Heart right ventricle (tissue), 16 donors: ENCODE data around the gene CCT7. TPM values are rescaled to one million over a fixed set of nuclear protein-coding genes. Genes with fewer than 3 reads are reported as not detected.
A peak's percentile ranks its signal among the peaks of the same experiment; 100 is the strongest.

Source experiments
- ATAC-seq, 8 donors: fragments of 200-7000 bp; cut with Tn5 transposase; one replicate each; pipeline ENCODE4 v1.9.1; 2020; ENCODE audit warnings: mild to moderate bottlenecking in 8 of 8, moderate library complexity in 8 of 8, moderate number of reproducible peaks in 1 of 8
- DNase-seq, 2 donors: peaks; one replicate each; pipeline ENCODE4 v3.0.0-alpha.2; 2020
- H3K27ac ChIP-seq, 10 donors: fragments of 200-600 bp; sonication (generic) in 2 of 10; one replicate each; pipeline versions ENCODE4 v1.5.0 to v1.8.0; 2020 to 2022; ENCODE audit warnings: mild to moderate bottlenecking in 3 of 10
- H3K27me3 ChIP-seq, 7 donors: fragments of 200-600 bp; one replicate each; pipeline ENCODE4 v1.8.0; 2021 to 2022; ENCODE audit warnings: mild to moderate bottlenecking in 2 of 7
- H3K36me3 ChIP-seq, 9 donors: fragments of 200-600 bp; sonication (generic) in 1 of 9; one replicate each; pipeline versions ENCODE4 v1.5.0 to v1.8.0; 2020 to 2022; ENCODE audit warnings: mild to moderate bottlenecking in 2 of 9
- H3K4me1 ChIP-seq, 9 donors: fragments of 200-600 bp; sonication (generic) in 1 of 9; one replicate each; pipeline versions ENCODE4 v1.5.0 to v1.8.0; 2020 to 2022; ENCODE audit warnings: mild to moderate bottlenecking in 4 of 9
- H3K4me3 ChIP-seq, 10 donors: fragments of 200-600 bp; sonication (generic) in 2 of 10; one replicate each; pipeline versions ENCODE4 v1.5.0 to v1.8.0; 2020 to 2022; ENCODE audit warnings: mild to moderate bottlenecking in 7 of 10, moderate library complexity in 2 of 10
- H3K9me3 ChIP-seq, 11 donors: fragments of 200-600 bp in 10 of 11; sonication (generic) in 2 of 11; one replicate each; pipeline versions ENCODE4 v1.5.0 to v1.8.0; 2013 to 2022; ENCODE audit warnings: mild to moderate bottlenecking in 2 of 11, control low read depth in 1 of 11, moderate library complexity in 1 of 11
- WGBS, 2 donors: extraction: QIAGEN DNeasy Blood & Tissue Kit; methylation state at CpG; one replicate each; pipeline ENCODE4 v1.1.7; 2013; ENCODE audit warnings: inconsistent platforms in 1 of 2; 5-methylcytosine and 5-hydroxymethylcytosine counted together
- intact Hi-C, 10 donors: fragments of 100-400 bp; cut with DNase I; formaldehyde crosslinking; loops; one replicate each; pipeline versions ENCODE4 v1.11.1 to v1.14.2; 2022
- polyA plus RNA-seq, 2 donors: library from polyadenylated mRNA; stranded (reverse); fragments of 200-250 nt; gene quantifications; one replicate each; pipeline ENCODE4 v1.2.3, GENCODE V29; 2013
- total RNA-seq, 10 donors: library from RNA; stranded (reverse); fragmentation: NEBNext Ultra II Directional in 3 of 10; extraction: Animal tissue kit (Norgen Biotek cat#: 25700) in 3 of 10; gene quantifications; one replicate each; pipeline versions ENCODE4 v1.2.1 to v1.2.4, GENCODE V29; 2021 to 2023
- TF ChIP-seq, protein P1 (sequence below), 9 donors: fragments of 200-600 bp; sonication (generic) in 2 of 9; IDR thresholded peaks; one replicate each; pipeline versions ENCODE4 v1.5.0 to v1.8.0; 2021 to 2022; ENCODE audit warnings: antibody characterized with exemption in 9 of 9, mild to moderate bottlenecking in 5 of 9, moderate library complexity in 1 of 9
- donor health status: Arrhythmogenic right ventricular cardiomyopathy.
- donor health status: ischemic (EF 13 %, LVEDD 7.1; RV severe dilation, severe dysfunction).
- donor health status: healthy with polysubstance abuse.
- donor health status: DM: no; HTN: yes; CAD: no.
- donor health status: DM: no; HTN: no; CAD: no.
- donor health status: ischemic (EF 25% LVEDD 6.9; RV normal size, moderate dysfunction).
- donor health status: ischemic (EF 25% LVEDD 5.7; RV mildly dilated, moderate dysfunction).
- donor health status: healthy.
- donor health status: DM: yes; HTN: yes; CAD: no.
- donor health status: Ischemic cardiomyopathy.
- donor health status: ischemic (EF 35%, LVEDD 5.7; RV mildly dilated, moderate dysfunction).
- donor health status: nonischemic (EF 11% LVEDD 7.7; RV severe dilation, severe dysfunction).
- donor health status: DM: yes; HTN: yes; CAD: no.
- donor health status: PGD.
- donor health status: ischemic (EF 29% LVEDD 5.4; RV normal size, mild dysfunction).
- donor health status: nonischemic (EF 23%, LVEDD 6.1; RV moderate dilation, normal function).

CCT7 gene
- total and polyA plus RNA-seq, 12 donors, result 162 to 332 (median 180) TPM

DNA sequence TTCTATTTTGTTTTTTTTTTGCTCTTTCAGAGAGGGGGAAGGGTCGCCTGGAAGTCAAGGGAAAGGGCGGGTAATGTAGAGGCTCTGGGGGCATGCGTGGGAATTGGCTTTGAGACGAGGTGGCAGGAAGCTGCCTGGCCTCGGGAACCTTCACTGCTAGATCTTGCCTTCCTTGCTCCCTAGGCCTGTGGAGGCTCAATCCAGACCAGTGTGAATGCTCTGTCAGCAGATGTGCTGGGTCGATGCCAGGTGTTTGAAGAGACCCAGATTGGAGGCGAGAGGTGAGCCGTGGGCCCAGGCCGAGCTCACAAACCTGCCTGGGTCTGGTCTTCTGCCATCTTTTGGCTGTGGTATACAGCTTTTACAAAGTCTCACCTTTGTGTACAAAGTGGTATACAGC is 15.5 kb downstream of the CCT7 start:
- DNase-seq, result no peak
- H3K9me3 ChIP-seq, result no peaks in the 10 kb centered on the region
- H3K27ac ChIP-seq, result no peak overlapping the region
- peaks cover 0 to 3% (median 0%) of the 10 kb centered on the region in 9 donors for H3K4me1 ChIP-seq
- TF ChIP-seq, protein P1, sequence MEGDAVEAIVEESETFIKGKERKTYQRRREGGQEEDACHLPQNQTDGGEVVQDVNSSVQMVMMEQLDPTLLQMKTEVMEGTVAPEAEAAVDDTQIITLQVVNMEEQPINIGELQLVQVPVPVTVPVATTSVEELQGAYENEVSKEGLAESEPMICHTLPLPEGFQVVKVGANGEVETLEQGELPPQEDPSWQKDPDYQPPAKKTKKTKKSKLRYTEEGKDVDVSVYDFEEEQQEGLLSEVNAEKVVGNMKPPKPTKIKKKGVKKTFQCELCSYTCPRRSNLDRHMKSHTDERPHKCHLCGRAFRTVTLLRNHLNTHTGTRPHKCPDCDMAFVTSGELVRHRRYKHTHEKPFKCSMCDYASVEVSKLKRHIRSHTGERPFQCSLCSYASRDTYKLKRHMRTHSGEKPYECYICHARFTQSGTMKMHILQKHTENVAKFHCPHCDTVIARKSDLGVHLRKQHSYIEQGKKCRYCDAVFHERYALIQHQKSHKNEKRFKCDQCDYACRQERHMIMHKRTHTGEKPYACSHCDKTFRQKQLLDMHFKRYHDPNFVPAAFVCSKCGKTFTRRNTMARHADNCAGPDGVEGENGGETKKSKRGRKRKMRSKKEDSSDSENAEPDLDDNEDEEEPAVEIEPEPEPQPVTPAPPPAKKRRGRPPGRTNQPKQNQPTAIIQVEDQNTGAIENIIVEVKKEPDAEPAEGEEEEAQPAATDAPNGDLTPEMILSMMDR (IDR thresholded peaks at IDR 0.05), result no peak
- 40 to 55% methylated on average over 9 of the region's 9 CpGs for WGBS, 2 donors
- H3K4me3 ChIP-seq, result no peak overlapping the region
- peak in 1 of 8 donors; percentile 24 for ATAC-seq
- H3K27me3 ChIP-seq, result no peaks in the 10 kb centered on the region
- peaks cover 5 to 100% (median 91%) of the 10 kb centered on the region in 9 donors for H3K36me3 ChIP-seq
- intact Hi-C loops, result no loop called here

DNA sequence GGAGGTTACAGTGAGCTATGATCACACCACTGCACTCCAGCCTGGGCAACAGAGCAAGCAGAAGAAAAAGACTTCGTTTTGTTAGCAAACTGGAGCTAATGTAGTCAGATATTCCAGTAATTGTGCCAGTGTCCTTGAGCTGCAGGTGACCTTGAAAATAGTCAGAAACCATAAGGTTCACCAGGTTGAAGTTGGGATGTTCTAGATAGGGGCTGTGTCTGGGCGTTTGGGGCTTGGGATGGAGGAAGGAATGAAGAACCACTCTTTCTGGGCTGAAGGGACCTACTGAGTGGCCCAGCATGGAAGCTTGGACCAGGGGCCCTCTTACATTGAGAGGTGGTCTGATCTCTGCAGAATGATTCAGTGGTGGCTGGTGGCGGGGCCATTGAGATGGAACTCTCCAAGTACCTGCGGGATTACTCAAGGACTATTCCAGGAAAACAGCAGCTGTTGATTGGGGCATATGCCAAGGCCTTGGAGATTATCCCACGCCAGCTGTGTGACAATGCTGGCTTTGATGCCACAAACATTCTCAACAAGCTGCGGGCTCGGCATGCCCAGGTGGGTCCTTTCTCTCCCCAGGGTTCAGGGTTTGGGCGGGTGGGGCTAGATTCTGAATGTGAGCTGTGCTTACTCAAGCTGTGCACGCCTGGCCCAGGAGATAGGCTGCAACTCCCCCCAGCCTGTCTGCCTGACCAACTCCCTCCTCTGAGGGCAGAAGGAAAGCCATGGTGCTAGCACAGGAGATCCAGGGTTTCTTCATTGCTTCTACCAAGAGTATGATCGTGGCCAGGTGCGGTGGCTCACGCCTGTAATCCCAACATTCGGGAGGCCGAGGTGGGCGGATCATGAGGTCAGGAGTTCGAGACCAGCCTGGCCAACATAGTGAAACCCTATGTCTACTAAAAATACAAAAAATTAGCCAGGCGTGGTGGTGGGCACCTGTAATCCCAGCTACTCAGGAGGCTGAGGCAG is 17.1 kb downstream of the CCT7 start:
- intact Hi-C loops, result no loop called here
- TF ChIP-seq, protein P1 (IDR thresholded peaks at IDR 0.05), result no peak
- peaks cover 0 to 3% (median 0%) of the 10 kb centered on the region in 9 donors for H3K4me1 ChIP-seq
- ATAC-seq, result no peak
- no peaks in the 10 kb centered on the region for H3K9me3 ChIP-seq
- WGBS, 2 donors, result 90 to 92% methylated on average over 17 of the region's 17 CpGs
- H3K27me3 ChIP-seq, result no peaks in the 10 kb centered on the region
- peaks cover 5 to 91% (median 77%) of the 10 kb centered on the region in 9 donors for H3K36me3 ChIP-seq
- H3K4me3 ChIP-seq, result no peak overlapping the region
- no peak overlapping the region for H3K27ac ChIP-seq
- no peak for DNase-seq

DNA sequence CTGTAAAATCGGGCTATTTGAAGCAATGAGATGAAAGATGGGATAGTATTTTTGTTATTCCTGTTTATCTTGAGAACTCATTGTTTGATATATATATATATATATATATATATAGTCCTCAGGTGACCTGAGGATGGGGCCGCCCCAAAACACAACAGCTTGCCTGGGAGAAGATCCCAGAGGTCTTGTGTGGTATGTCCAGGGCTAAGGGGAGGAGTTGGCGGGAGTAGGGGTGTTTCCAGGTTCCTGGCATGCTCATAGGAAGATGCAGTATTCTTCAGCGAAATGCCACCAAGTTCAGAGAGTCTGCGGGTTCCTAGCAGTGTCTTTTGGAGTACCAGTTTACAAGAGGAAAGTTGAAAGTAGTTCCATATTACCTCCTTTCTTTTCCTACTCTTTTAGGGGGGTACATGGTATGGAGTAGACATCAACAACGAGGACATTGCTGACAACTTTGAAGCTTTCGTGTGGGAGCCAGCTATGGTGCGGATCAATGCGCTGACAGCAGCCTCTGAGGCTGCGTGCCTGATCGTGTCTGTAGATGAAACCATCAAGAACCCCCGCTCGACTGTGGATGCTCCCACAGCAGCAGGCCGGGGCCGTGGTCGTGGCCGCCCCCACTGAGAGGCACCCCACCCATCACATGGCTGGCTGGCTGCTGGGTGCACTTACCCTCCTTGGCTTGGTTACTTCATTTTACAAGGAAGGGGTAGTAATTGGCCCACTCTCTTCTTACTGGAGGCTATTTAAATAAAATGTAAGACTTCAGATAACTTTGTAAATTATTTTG is 18.3 kb downstream of the CCT7 start:
- Histone ChIP-seq H3K36me3 (peaks cover 5 to 78% (median 64%) of the 10 kb centered on the region in 9 donors), H3K9me3 (no peaks in the 10 kb centered on the region), H3K27ac (no peak overlapping the region), H3K4me3 (no peak overlapping the region), H3K27me3 (no peaks in the 10 kb centered on the region), H3K4me1 (peaks cover 0 to 3% (median 0%) of the 10 kb centered on the region in 9 donors)
- 89 to 90% methylated on average over 17 of the region's 17 CpGs for WGBS, 2 donors
- TF ChIP-seq, protein P1 (IDR thresholded peaks at IDR 0.05), result no peak
- intact Hi-C loops, result no loop called here
- ATAC-seq (no peak), DNase-seq (no peak)

DNA sequence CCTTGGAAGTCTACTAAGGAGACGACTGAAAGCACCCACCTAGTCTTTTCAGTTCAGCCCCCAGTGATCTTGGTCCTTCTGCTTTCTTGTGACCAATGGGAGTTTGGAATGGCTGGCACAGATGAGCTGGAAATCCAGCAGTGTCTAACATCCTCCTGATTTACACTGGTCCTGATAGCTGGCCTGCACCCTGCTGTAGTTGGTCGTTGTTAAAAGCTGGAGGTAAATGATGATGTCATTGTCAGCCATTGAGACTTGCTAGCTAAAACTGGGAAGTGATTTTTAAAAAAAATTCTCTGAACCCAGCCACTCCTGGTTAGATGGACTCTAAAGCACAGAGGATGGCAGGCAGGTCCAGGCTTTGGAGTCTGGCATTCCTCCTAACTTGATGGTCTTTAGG is 19.3 kb downstream of the CCT7 start:
- TF ChIP-seq, protein P1 (IDR thresholded peaks at IDR 0.05), result no peak
- WGBS, 2 donors, result 63 to 76% methylated on average over 2 of the region's 2 CpGs
- intact Hi-C loops, result no loop called here
- peaks cover 0 to 5% (median 0%) of the 10 kb centered on the region in 9 donors for H3K4me1 ChIP-seq
- H3K27me3 ChIP-seq, result no peaks in the 10 kb centered on the region
- no peaks in the 10 kb centered on the region for H3K9me3 ChIP-seq
- ATAC-seq, result no peak
- DNase-seq, result no peak
- H3K27ac ChIP-seq, result no peak overlapping the region
- no peak overlapping the region for H3K4me3 ChIP-seq
- H3K36me3 ChIP-seq, result peaks cover 5 to 69% (median 55%) of the 10 kb centered on the region in 9 donors
